Measurements from ENCODE around the gene MBD1.
"Not testable (repeated sequence)": the region's sequence is repeated elsewhere in the genome, so short reads cannot be mapped to it uniquely, and the experiment has no call there.

MBD1 gene

DNA sequence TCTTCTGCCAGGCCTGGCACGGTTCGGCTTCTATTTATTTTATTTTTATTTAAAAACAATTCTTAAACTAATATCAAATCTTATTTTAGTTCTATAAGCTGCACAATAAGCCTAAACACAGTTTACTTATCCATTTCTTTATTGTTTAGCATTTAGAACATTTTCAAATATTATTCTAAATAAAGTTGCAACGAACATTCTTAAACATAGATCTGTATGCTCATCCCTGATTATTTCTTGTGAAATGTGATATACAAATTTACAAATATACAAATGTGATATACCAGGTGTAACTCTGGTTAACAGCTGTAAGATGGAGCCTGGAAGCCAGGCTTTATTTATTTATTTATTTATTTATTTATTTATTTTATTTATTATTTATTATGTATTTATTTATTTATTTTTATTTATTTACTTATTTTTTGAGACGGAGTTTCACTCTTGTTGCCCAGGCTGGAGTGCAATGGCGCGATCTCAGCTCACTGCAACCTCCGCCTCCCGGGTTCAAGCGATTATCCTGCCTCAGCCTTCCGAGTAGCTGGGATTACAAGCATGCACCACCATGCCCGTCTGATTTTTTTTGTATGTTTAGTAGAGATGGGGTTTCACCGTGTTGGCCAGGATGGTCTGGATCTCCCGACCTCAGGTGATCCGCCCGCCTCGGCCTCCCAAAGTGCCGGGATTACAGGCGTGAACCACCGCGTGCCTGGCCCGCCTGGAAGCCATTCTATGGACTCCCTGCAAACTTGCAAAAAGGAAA, 7.2 kb upstream of the MBD1 start:
- not testable (repeated sequence) for DNase-seq

DNA sequence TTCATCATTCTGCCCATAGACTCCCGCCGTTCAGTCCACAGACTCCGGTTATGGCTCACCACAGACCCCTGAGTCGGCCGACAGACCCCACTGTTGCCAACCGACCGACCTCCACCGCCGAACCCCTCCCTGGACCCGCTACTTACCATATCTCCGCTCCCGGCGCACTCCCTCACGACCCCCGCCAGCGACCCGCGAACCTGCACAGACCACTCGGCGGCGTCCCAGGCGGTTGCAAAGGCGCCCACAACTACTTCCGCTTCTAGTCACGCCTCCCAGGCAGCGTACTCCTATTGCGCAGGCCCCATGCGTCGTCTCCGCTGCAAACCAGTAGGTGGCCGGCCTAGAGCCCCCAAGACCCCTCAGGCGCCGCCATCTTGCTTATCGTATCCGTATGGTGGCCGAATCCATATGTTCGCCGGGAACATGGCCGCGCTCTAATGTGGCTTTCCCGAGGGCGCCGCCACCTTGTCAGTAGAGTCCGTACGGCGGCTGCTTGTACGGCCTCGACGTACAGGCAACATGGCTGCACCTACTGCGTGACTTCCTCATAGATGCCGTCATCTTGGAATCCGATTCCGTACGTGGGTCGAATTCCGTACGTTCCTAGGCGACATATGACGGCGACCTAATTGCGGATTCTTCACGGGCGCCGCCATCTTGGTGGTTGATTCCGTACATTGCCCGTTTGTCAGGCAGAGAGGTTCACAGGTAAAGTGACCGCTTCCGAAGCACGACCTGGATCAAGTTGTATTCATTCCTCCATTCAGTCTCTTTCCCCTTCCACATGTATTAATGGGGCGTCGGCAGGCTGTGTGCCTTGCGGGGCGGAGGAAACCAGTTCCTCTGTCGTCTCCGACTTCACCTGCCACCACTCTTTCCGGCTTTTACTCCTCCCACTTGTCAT, 6.4 kb upstream of the MBD1 start, which contains the start of gene CXXC1:
CXXC1 (minus strand) TSS at position 252 of the 907 bp plus-strand sequence; CDS start at position 149, 103 bp downstream.
- peak; percentile 99 for DNase-seq

DNA sequence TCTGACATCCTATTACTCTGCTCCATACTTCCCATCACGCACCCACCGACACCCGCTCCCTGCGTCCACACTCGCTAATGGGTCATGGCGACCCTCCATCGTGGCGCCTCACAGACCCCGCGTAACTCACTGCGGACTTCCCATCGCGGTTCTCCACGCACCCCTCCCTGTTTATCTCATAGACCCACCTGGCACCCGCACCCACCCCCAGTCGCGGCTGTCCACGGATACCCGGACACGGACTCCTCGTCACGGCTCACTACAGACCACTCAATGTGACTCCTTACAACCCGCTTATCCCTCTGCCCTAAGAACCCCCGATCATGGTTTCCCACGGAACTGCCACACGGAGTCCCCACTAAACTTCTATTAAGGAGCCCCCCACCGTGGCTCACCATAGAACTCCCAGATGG, 5.7 kb upstream of the MBD1 start:
- no peak for DNase-seq

DNA sequence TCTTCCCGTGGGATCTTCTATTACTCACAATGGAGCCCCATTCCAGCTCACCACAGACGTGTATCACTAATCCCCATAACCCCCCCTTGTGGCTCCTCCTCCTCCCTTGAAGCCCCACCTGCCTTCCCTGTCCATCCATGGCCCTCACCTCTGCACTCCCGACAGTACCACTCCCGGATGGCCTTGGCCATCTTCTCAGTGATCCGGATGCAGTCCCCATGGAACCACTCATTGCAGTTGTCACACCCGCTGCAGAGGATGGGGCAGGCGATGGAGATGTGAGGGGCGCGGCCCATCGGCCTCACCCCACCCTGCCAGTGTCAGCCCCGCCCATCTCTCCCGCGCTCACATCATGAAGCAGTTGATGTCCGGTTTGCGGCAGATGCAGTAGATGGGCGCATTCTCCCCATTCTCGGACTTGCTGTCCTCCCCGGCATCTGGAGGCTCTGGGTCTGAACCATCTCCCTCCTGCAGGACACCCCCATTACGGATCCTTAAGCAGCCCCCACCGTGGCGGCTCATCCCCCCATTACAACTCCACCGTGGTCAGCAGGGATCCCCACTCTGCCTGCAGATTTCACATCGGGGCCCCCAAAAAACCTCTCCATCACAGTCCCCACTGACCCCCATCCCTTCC, 5.2 kb upstream of the MBD1 start:
- no peak for DNase-seq

DNA sequence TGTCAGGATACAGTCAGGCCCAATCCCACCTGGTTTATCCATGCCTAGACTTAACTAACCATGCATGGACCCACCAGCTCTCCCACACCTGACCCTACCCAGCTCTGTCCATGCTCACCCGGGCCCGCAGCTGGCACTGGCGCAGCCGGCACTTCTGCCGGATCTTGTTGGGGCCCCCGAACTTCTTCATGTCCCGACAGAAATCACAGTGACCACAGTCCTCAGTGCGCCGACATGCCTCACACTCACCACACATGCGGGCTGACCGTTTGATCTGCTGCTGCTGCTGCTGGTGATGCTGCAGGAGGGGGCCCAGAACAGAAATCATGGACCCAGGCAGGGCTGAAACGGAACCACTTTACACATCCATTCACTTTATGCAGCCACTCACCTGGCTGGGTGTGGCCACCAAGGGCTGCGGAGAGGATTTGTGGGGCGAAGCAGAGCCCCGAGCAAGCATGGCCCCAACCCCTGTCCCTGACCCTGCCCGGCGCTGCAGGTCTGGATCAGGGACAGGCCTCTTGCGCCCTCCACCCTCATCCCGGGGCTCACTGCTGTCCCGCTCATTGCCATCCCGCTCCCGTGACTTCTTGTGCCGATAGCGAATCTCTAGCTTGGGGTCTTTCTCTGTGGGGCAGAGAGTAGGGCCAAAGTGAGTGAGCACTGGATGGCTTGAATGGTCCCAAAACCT, 4.5 kb upstream of the MBD1 start:
- no peak for DNase-seq

DNA sequence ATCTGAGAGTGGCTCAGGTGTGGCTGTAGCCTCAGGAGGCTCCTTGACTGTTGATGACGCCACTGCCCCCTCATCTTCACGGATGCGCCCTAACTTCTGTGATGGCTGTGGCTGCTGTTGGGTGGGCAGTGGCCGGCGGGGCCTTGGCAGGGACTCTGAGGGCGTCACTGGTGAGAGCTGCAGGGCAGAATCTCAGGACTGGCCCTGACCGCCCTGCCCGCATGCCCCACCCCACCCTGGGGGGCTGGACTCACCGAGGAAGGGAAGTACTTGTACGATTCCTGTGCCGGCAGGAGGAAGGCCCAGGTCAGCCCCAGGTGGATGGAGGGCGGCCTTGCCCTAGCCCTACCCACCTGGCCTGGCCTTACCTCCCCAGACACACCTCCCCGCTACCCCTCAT, 3.7 kb upstream of the MBD1 start:
- no peak for DNase-seq

DNA sequence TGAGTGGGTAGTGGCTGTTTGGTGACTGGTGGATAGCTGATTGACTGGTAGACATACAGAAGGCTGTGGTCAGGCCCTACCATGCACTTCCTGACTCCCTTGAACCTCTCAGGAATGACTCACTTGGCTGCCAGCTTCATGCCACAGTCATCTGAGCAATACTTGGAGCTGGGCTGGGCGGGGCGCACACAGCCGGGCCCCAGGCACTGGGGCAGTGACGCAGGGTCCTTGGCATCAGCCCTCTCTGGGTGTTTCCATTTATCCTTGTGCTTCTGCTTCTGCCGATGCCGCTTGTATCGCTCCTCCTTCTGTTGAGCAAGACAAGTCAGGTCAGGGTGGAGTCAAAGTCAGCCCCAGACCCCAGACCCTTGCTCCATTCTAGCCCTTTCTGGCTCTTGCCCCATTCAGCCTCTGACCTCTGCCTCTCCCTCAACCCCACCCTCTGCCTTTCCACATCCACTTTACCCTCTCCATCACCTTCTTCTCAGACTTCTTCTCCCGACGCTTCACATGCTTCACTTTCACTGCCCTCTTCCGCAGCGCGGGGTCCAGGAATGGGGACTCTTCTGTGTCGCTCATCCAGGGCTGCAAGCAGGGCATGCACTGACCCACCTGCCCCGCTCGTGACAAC, 3.0 kb upstream of the MBD1 start:
- no peak for DNase-seq

DNA sequence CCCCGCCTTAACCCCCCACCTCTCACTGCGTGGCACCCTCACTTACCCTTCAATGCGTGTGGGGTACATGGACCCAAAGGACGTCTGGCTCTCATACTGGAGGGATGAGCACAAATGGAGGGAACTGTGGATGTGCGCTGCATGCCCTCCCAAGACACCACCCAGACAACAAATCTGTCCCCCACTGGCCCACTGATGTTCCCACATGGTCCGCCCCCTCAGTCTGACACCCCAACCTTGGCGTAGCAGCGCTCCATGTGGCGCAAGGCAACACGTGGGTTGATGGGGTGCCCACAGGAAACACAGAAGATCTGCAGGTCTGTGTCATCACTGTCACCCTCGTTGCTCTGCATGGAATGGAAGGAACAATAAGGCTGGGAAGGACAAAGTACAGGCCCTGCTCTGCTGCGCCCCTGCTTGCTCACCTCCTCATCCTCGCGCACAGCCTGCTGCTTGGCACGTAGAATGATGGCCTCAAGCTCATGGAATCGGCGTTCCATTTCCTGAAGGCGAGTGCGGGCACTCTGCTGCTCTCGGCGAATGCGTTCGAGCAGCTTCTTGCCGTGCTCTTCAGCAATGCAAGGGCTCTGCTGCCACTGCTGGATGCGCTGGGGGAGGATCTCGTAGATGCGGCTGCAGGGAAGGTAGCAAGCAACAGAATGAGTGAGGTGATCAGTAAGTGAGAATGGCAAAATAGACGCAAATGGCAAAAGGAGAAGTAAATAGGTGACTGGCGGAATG, 2.3 kb upstream of the MBD1 start:
- no peak for DNase-seq

DNA sequence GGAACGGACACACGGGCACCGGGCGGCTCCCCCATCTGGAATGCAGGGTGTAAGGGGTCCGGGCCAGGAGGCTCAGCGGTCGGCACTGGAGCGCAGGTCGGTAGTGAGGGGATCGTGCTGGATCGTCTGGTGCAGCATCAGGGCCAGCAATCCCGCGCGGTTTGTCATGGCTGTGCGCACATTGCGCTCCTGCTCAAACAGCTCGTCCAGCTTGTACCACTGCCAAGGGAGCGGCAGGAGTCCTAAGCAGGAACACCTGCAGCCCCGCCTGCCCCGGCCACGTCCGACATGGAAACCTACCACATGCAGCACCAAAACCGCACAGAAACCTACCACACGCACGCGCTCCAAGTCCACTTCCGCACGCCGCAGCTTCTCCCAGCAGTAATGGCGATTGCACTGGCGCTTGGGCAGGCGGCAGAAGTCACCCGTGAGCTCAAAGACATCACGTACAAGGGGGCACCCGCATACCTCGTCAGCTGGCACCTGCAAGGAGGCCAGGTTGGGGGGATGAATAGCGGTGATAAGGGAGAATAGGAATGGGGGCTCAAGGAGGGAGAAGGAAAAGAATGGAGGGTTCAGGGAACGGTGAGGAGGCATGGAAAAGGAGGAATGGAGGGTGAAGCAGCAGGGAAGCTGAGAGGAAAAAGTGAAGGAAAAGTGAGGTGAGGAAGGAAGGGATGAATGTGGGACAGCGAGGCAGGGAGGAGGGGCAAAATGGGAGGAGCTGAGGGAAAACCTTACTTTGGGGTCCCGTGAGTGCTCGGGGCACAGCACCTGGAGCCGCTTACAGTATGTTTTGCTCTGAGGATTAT, 1.4 kb upstream of the MBD1 start:
- no peak for DNase-seq

DNA sequence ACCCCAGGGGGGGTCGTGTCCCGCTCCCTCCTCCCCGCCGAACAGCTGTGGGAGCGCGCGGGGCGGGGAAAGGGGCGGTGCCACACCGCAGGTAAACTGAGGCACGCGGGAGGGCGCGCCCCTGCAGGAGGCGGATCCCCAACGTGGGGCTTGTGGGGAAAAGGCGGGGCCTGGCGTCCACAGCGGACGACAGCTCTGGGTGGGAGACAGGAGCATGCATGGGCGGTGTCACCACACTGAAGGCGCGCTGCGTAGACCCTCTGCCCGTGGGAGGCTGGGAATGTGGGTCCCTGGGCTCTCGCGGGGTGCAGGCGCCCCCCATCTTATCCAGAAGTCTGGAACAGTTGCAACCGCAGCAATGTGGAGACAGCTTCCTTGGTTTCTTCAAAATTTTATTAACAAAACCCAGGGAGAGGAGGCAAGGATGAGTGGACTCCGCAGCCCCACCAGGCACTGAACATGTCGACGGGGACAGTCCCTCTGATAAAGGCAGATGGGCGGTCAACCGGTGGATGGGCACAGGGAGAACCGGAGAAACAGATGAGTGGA, 723 bp upstream of the MBD1 start:
- no peak for DNase-seq

DNA sequence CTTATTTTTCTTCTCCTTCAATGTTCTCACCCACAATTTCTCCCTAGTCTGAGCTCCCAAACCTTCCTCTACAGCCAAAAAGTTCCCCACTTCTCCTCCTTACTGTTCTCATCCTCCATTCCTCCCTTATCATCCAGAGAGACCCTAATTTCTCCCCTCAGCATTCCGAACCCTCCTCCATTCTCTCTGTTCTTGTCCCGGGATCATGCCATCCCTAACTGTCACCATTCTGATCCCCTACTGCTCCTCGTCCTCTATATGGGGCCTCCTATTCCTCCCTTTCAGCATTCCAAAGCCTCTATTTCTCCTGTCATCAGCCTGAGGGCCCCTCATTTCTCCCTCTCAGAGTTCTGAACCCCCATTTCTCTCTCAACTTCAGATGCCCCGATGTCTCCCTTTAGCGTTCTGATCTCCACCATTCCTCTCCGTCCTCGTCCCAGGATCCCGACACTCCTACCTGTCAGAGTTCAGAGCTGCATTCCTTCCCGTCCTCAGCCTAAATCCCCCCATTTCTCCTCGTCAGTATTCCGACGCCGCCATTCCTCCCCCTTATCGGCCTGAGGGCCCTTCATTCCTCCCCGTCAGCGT, 522 bp downstream of the MBD1 start:
- no peak for DNase-seq

DNA sequence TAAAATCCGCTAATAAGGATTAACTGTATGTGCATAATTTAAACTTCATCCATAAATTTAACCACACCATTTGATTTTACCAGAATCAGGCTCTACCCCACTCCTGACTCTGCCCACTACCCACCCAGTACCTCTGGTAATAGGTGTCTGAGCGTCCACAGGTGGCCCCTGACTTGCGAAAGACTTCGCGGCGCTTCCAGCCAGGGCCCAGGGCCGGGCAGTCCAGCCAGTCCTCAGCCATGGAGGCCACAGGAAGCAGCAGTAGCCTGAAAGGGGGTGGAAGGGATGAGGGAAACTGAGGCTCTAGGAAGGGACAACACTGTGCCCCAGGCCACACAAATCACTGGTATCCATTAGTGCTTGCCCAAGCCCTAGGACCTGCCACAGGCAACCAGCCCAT, 1.6 kb downstream of the MBD1 start:
- DNase-seq, result no peak

DNA sequence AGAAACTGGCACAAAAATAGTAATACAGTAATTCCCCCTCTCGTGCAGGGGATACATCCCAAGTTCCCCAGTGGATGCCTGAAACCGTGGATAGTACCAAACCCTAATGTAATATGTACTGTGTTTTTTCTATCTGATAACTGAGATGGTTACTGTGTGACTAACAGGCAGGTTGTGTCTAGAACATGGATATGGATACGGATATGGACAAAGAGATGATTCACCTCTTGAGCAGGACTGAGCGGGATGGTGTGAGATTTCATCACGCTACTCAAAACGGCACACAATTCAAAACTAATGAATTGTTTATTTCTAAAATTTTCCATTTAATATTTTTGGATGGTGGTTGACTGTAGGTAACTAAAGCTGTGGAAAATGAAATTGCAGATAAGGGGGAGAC, 3.4 kb downstream of the MBD1 start:
- no peak for DNase-seq

DNA sequence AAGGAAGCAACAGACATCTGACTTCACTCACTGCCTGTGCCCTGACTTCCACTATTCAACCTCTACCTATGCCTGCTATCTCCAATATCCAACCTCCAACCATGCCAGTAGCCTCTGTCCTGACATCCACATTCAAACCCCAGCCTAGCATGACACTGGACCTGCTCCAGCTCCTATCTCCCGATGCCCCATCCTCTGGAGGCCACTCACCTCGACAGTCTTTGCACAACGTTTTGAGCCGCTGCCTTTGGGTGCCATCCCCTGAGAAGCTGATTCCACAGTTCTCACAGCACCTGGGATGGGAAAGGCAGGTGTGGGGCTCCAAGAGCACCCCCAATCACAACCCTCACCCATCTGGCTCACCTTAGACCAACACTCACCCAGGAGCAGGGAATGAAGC, 4.9 kb downstream of the MBD1 start:
- no peak for DNase-seq

DNA sequence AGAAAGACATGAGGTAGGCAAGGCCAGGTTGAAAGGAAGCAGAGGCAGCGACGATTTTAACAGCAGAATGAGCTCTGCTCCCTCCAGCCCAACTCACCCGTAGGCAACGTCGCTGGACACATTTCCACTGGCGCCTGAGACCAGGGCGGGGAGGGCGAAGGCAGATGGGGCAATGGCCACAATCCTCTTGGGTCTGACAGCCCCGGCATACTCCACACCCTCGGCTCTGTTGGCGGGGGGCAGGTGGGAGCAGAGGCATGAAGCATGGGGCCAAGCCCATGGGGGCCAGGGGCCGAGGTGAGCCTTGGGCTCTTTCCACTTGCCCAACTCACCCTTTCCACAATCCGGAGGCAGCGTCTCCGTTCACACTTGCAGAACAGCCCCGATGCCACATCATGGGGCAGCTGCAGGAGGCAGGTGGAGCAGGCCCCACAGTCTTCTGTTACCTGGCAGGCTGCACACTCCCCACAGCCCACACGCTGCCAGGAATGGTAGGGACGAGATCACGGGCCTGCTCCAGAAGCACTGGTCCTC, 5.8 kb downstream of the MBD1 start:
- DNase-seq, result no peak

DNA sequence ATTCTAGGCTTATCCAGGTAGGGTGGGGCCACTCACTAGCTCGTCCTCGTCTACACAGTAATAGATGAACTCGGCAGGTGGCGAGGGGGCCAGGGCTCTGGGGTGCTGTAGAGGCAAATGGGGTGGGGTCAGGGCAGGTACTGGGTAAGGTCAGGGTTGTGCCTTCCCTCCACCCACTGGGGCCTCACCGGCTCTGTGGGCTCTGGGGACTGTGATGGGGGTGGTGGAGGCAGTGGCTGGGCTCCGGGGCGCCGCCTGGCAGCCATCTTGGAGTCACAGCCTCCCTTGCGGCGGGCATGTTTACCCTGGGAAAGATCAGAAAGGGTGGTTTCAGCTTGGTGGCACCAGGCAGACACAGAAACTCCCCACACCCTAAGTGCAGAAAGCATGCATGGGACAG, 6.4 kb downstream of the MBD1 start:
- no peak for DNase-seq

DNA sequence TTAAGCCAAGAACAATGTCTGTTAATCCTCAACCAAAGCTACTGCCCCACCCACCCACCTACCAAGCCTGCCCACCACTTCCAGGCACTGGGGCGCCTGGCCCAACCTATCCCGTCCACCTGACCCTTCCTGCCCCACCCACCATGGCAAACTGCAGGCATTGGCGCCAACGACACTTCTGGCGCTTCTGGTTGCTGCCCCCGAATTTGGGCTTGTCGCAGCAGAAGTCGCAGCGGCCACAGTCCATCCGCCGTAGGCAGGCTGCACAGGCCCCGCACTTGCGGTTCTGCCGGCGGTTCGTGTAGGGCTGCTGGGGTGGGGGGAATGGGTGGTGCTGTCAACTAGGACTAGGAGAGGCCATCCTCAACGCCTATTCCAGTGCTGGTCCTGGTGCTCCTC, 7.3 kb downstream of the MBD1 start:
- no peak for DNase-seq

DNA sequence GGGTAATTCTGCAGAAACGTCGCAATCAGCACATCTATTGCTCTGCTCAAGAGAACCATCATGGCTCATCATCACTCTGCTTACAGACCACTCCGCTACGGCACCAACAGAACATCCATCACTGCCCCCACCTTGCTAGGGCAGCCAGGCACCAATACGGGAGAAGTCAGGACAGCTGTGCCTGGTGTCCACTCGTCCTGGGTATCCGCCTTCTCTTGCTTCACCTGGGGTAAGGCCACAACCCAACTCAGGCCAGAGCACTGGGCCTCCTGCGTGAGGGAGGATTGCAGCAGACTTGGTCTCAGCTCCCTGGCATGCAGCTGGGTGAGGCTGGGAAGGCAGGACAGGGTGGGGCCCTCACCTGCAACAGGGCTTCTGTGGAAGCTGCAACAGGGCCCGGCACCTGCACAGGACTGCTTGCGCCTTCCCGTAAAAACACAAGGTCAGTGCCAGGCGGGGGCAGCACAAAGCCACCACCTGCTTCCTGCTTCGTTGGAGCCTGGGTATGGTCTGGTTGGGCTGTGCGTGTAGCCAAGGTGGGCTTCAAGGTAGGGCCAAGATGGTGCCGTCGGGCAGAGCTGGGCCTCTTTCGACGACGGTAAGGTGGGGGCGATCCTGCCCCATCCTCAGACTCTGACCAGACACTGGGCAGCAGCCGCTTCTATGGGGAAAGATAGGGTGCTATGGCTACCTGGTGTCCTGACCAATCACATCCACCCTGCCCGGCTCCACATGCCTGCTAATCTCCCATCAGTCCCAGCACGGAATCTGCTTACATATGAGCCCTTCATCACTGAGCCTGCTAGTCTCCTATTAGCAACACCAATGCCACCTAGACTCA, 7.9 kb downstream of the MBD1 start:
- no peak for DNase-seq

DNA sequence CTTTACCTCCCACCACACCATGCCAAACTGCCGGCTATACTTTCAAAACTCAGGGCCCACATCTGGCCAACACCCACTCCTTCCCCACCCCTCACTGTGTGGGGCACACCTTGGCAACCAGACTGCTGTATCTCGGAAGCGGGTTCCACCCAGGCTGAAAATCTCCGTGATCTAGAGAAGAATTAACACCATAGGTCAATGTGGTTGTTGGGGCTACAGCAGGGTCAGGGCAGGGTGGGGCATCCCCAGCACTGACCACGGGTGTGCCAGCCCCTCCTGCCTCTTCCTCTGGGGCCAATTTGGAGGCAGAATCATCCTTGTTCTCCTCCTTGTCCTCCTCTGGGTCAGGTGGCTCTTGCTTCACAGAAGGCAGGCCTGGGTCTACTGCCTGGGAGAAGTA, 8.8 kb downstream of the MBD1 start:
- no peak for DNase-seq
